Sigmoid colon (tissue), 7 donors: ENCODE measurements around the gene GHRH. TPM values are rescaled to one million over a fixed set of nuclear protein-coding genes. Genes with fewer than 3 reads are reported as not detected.

Experiments used
- DNase-seq: peaks from one replicate; pipeline ENCODE4 v3.0.0-alpha.2; 2019
- H3K27ac ChIP-seq, 4 donors: fragments of 200-600 bp; sonication (generic); one replicate each; pipeline ENCODE4 v1.5.1; 2016 to 2019; ENCODE audit warnings: mild to moderate bottlenecking in 1 of 4
- H3K27me3 ChIP-seq, 3 donors: fragments of 200-600 bp; sonication (generic); one replicate each; pipeline ENCODE4 v1.5.1; 2019; ENCODE audit warnings: mild to moderate bottlenecking in 1 of 3
- H3K36me3 ChIP-seq, 4 donors: fragments of 200-600 bp; sonication (generic); one replicate each; pipeline ENCODE4 v1.5.1; 2016 to 2019
- H3K4me1 ChIP-seq, 4 donors: fragments of 200-600 bp; sonication (generic); one replicate each; pipeline ENCODE4 v1.5.1; 2017 to 2019
- H3K4me3 ChIP-seq, 4 donors: fragments of 200-600 bp; sonication (generic); one replicate each; pipeline ENCODE4 v1.5.1; 2017 to 2019; ENCODE audit warnings: mild to moderate bottlenecking in 2 of 4, moderate library complexity in 1 of 4
- H3K9me3 ChIP-seq, 4 donors: fragments of 200-600 bp in 3 of 4; sonication (generic) in 3 of 4; one replicate each; pipeline versions ENCODE4 v1.5.1 to v1.6.1; 2013 to 2019
- CTCF ChIP-seq, 4 experiments: fragments of 450-650 bp in 3 of 4; fragments of 200-600 bp in 1 of 4; IDR thresholded peaks; one replicate each; pipeline ENCODE4 v1.5.1; 2016 to 2019; ENCODE audit warnings: antibody characterized with exemption in 4 of 4, mild to moderate bottlenecking in 3 of 4, moderate library complexity in 2 of 4
- EP300 ChIP-seq, 4 donors: sonication (generic); formaldehyde crosslinking; IDR thresholded peaks; one replicate each; pipeline ENCODE4 v1.6.1; 2017; ENCODE audit warnings: antibody characterized with exemption in 4 of 4
- POLR2A ChIP-seq, 2 donors: fragments of 450-650 bp; IDR thresholded peaks; one replicate each; pipeline ENCODE4 v1.6.1; 2016; ENCODE audit warnings: antibody characterized with exemption in 2 of 2, mild to moderate bottlenecking in 2 of 2, moderate library complexity in 2 of 2
- POLR2AphosphoS5 ChIP-seq, 4 donors: sonication (generic); formaldehyde crosslinking; IDR thresholded peaks; one replicate each; pipeline ENCODE4 v1.6.1; 2017; ENCODE audit warnings: antibody characterized with exemption in 4 of 4
- WGBS, 2 donors: extraction: QIAGEN DNeasy Blood & Tissue Kit; methylation state at CpG; one replicate each; pipeline ENCODE4 v1.1.7; 2013; 5-methylcytosine and 5-hydroxymethylcytosine counted together
- intact Hi-C: fragments of 100-400 bp; cut with DNase I; formaldehyde crosslinking; loops from one replicate; pipeline ENCODE4 v1.15.1; 2023
- polyA plus RNA-seq, 3 donors: library from polyadenylated mRNA; stranded (reverse); fragments of 200-250 nt; gene quantifications; one replicate each; pipeline ENCODE4 v1.2.3, GENCODE V29; 2013
- total RNA-seq, 4 donors: library from RNA; depleted of rRNA; stranded (reverse); fragments of >200 nt; gene quantifications; one replicate each; pipeline ENCODE4 v1.1.0, GENCODE V29; 2016
- donor health status: healthy with polysubstance abuse.
- donor health status: Bipolar disorder and iron deficiency.
- donor health status: healthy.

GHRH gene
- total and polyA plus RNA-seq, 7 donors: not detected

- intact Hi-C loops: no loop called here
- no peak overlapping the region for H3K4me3 ChIP-seq
- H3K9me3 ChIP-seq: no peaks in the 10 kb centered on the region
- peaks cover 0 to 34% (median 6%) of the 10 kb centered on the region in 4 donors for H3K36me3 ChIP-seq
- peaks cover 0 to 68% (median 59%) of the 10 kb centered on the region in 4 donors for H3K4me1 ChIP-seq
- TF ChIP-seq POLR2A (IDR thresholded peaks at IDR 0.05): no peak
- no peak for TF ChIP-seq POLR2AphosphoS5 (IDR thresholded peaks at IDR 0.05)
- no peak for TF ChIP-seq EP300 (IDR thresholded peaks at IDR 0.05)
- TF ChIP-seq CTCF (IDR thresholded peaks at IDR 0.05): no peak
- 38 to 67% methylated on average over 8 of the region's 8 CpGs for WGBS, 2 donors
- H3K27me3 ChIP-seq: no peaks in the 10 kb centered on the region
- no peak overlapping the region for H3K27ac ChIP-seq
- peak; percentile 37 for DNase-seq
Measured at GRCh38 chr20:37308086-37309050, 46.8 kb upstream of the GHRH start.

- Histone ChIP-seq H3K4me3 (no peak overlapping the region), H3K4me1 (peaks cover 0 to 50% (median 39%) of the 10 kb centered on the region in 4 donors), H3K27me3 (no peaks in the 10 kb centered on the region), H3K36me3 (peaks cover 11 to 58% (median 19%) of the 10 kb centered on the region in 4 donors), H3K9me3 (no peaks in the 10 kb centered on the region), H3K27ac (peak overlapping the region in 3 of 4 donors; percentile 7 to 47 (median 43))
- peak; percentile 42 for DNase-seq
- TF ChIP-seq CTCF (IDR thresholded peaks at IDR 0.05): no peak
- TF ChIP-seq EP300 (IDR thresholded peaks at IDR 0.05): no peak
- no peak for TF ChIP-seq POLR2A (IDR thresholded peaks at IDR 0.05)
- no peak for TF ChIP-seq POLR2AphosphoS5 (IDR thresholded peaks at IDR 0.05)
- intact Hi-C loops: no loop called here
- WGBS, 2 donors: 87 to 91% methylated on average over 3 of the region's 3 CpGs
Measured at GRCh38 chr20:37305839-37306238, 44.2 kb upstream of the GHRH start.

GRCh38 chr20:37305079-37305478 is 43.5 kb upstream of the GHRH start:
- intact Hi-C loops: no loop called here
- Histone ChIP-seq H3K9me3 (no peaks in the 10 kb centered on the region), H3K27me3 (no peaks in the 10 kb centered on the region), H3K4me1 (peaks cover 0 to 55% (median 35%) of the 10 kb centered on the region in 4 donors), H3K27ac (peak overlapping the region in 3 of 4 donors; percentile 43 to 47 (median 46)), H3K4me3 (no peak overlapping the region), H3K36me3 (peaks cover 11 to 52% (median 19%) of the 10 kb centered on the region in 4 donors)
- 74 to 78% methylated on average over 6 of the region's 6 CpGs for WGBS, 2 donors
- DNase-seq: peak; percentile 27
- TF ChIP-seq EP300 (IDR thresholded peaks at IDR 0.05): no peak
- TF ChIP-seq POLR2A (IDR thresholded peaks at IDR 0.05): no peak
- no peak for TF ChIP-seq CTCF (IDR thresholded peaks at IDR 0.05)
- no peak for TF ChIP-seq POLR2AphosphoS5 (IDR thresholded peaks at IDR 0.05)

GRCh38 chr20:37303637-37304036 is 42.0 kb upstream of the GHRH start:
- peaks cover 11 to 42% (median 19%) of the 10 kb centered on the region in 4 donors for H3K36me3 ChIP-seq
- TF ChIP-seq EP300 (IDR thresholded peaks at IDR 0.05) (no peak), CTCF (IDR thresholded peaks at IDR 0.05) (no peak), POLR2AphosphoS5 (IDR thresholded peaks at IDR 0.05) (no peak), POLR2A (IDR thresholded peaks at IDR 0.05) (no peak)
- no peaks in the 10 kb centered on the region for H3K27me3 ChIP-seq
- peak overlapping the region in 1 of 4 donors; percentile 44 for H3K27ac ChIP-seq
- H3K4me3 ChIP-seq: no peak overlapping the region
- H3K4me1 ChIP-seq: peaks cover 0 to 60% (median 42%) of the 10 kb centered on the region in 4 donors
- peak; percentile 25 for DNase-seq
- intact Hi-C loops: no loop called here
- WGBS, 2 donors: 21 to 76% methylated on average over 4 of the region's 4 CpGs
- no peaks in the 10 kb centered on the region for H3K9me3 ChIP-seq
